NCI-H187 treated with DMSO at 0.1 percent for 48 hours (cell line): ENCODE measurements around the gene TNK1.

Experiments used
- DNase-seq: peaks from one replicate; lab custom pipeline; 2025; lab: John Stamatoyannopoulos, UW

The TNK1 gene

GRCh38 chr17:7392696-7393612 lies 12.1 kb downstream of the TNK1 start:
- no peak for DNase-seq

GRCh38 chr17:7393613-7394451 lies 12.9 kb downstream of the TNK1 start:
- no peak for DNase-seq

GRCh38 chr17:7394452-7395191 lies 13.7 kb downstream of the TNK1 start, which contains the start of gene PLSCR3:
TSS of gene PLSCR3 (minus strand) at chr17:7394525. CDS start at chr17:7394110, 415 bp downstream.
- DNase-seq: no peak

GRCh38 chr17:7396147-7396546 lies 15.3 kb downstream of the TNK1 start:
- DNase-seq: no peak

GRCh38 chr17:7398612-7399011 lies 17.7 kb downstream of the TNK1 start:
- DNase-seq: no peak

- no peak for DNase-seq
These were observed 22.3 kb downstream of the TNK1 start for GRCh38 chr17:7403043-7403726.

GRCh38 chr17:7403727-7403976 lies 22.8 kb downstream of the TNK1 start:
- no peak for DNase-seq

- peak; percentile 64 for DNase-seq
These were observed 23.3 kb downstream of the TNK1 start, which contains the start of gene TMEM256 for GRCh38 chr17:7403977-7404736. TSS of gene TMEM256 (minus strand) at chr17:7404097. CDS start at chr17:7404084, 13 bp downstream.

GRCh38 chr17:7404737-7405349 lies 24.0 kb downstream of the TNK1 start:
- no peak for DNase-seq

- DNase-seq: no peak
These were observed 24.7 kb downstream of the TNK1 start for GRCh38 chr17:7405350-7406234.

GRCh38 chr17:7406235-7406825 lies 25.4 kb downstream of the TNK1 start:
- no peak for DNase-seq

GRCh38 chr17:7407082-7407481 lies 26.2 kb downstream of the TNK1 start:
- DNase-seq: no peak

- DNase-seq: no peak
These were observed 26.8 kb downstream of the TNK1 start, which contains the start of gene NLGN2 for GRCh38 chr17:7407485-7408251. TSS of gene NLGN2 (plus strand) at chr17:7407845. CDS start at chr17:7408256, 411 bp downstream.

GRCh38 chr17:7408252-7408727 lies 27.4 kb downstream of the TNK1 start:
- no peak for DNase-seq

GRCh38 chr17:7408863-7409262 lies 28.0 kb downstream of the TNK1 start:
- no peak for DNase-seq

GRCh38 chr17:7409716-7410115 lies 28.8 kb downstream of the TNK1 start:
- DNase-seq: no peak

- no peak for DNase-seq
These were observed 29.9 kb downstream of the TNK1 start for GRCh38 chr17:7410634-7411426.
